Esophagus muscularis mucosa (tissue), 4 donors: Measurements from ENCODE around the gene USP31.

Source experiments
- CTCF ChIP-seq, 3 experiments: fragments of 200-600 bp in 2 of 3; fragments of 450-650 bp in 1 of 3; sonication (generic) in 2 of 3; IDR thresholded peaks; one replicate each; pipeline ENCODE4 v1.5.1; 2017 to 2019; ENCODE audit warnings: antibody characterized with exemption in 3 of 3, mild to moderate bottlenecking in 2 of 3, moderate library complexity in 1 of 3
- EP300 ChIP-seq: sonication (generic); formaldehyde crosslinking; IDR thresholded peaks from one replicate; pipeline ENCODE4 v1.6.1; 2017; ENCODE audit warnings: antibody characterized with exemption
- POLR2A ChIP-seq: fragments of 450-650 bp; IDR thresholded peaks from one replicate; pipeline ENCODE4 v1.6.1; 2017; ENCODE audit warnings: antibody characterized with exemption, moderate library complexity, mild to moderate bottlenecking, low read depth

GRCh38 chr16:23160574-23160973 lies 11.3 kb upstream of the USP31 start:
- TF ChIP-seq CTCF (IDR thresholded peaks at IDR 0.05) (no peak), POLR2A (no peak), EP300 (no peak)
